ENCODE measurements around the gene NUBPL.

DNA sequence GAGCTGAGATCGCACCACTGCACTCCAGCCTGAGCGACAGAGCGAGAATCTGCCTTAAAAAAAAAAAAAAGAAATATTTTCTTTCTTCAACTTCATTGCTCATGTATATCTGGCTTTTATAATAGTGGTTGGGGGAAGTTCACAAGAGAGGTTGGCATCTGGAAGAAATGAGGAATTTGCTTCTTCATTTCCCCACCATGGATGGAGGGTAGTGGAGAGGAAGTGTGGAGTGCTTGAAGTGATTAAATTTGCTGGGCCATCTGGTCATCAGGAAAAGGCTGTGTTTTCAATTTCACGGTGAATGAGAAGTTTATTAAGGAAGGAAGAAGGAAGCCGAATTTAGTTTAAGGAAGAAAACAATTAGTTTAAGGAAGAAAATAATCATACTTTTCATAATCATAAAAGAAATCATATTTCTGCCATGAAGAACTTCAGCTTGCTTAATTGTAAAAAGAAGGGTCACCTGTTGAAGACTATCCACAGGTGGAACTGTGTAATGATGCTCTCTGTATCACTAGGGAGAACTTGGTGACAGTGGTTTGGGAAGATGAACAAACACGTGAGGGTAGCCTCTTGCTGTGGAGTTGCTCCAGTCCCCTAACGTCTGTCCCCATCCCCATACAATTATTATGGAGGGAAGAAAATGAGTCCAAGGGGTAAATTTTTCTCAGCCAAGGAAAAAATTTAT is 318.6 kb downstream of the NUBPL start:
- TF ChIP-seq ZNF274 (IDR thresholded peaks at IDR 0.05; ENCODE audit: low read depth, low read length) = no peak
- no peak for TF ChIP-seq YY1 (IDR thresholded peaks at IDR 0.05; ENCODE audit: insufficient read depth, insufficient read length)
- no peak for TF ChIP-seq SUZ12 (IDR thresholded peaks at IDR 0.05; ENCODE audit: extremely low read depth, insufficient read depth, insufficient read length)
